ENCODE results near the gene CD101.

- no peak for TF ChIP-seq POLR2A (IDR thresholded peaks at IDR 0.05)
- TF ChIP-seq, protein P1, sequence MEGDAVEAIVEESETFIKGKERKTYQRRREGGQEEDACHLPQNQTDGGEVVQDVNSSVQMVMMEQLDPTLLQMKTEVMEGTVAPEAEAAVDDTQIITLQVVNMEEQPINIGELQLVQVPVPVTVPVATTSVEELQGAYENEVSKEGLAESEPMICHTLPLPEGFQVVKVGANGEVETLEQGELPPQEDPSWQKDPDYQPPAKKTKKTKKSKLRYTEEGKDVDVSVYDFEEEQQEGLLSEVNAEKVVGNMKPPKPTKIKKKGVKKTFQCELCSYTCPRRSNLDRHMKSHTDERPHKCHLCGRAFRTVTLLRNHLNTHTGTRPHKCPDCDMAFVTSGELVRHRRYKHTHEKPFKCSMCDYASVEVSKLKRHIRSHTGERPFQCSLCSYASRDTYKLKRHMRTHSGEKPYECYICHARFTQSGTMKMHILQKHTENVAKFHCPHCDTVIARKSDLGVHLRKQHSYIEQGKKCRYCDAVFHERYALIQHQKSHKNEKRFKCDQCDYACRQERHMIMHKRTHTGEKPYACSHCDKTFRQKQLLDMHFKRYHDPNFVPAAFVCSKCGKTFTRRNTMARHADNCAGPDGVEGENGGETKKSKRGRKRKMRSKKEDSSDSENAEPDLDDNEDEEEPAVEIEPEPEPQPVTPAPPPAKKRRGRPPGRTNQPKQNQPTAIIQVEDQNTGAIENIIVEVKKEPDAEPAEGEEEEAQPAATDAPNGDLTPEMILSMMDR (IDR thresholded peaks at IDR 0.05) = no peak
Measured at GRCh38 chr1:117046781-117047180, 45.2 kb downstream of the CD101 start.
